SK-N-SH treated with all-trans-retinoic acid at 6 μM for 48 hours (cell line): ENCODE results near the gene IL16.

ENCODE experiments used
- ARNTL ChIP-seq: fragments of 450-650 bp; formaldehyde crosslinking; IDR thresholded peaks from 2 replicates; pipeline ENCODE4 v1.5.0; 2020; ENCODE audit warnings: low read depth, mild to moderate bottlenecking, moderate library complexity, borderline replicate concordance
- BACH2 ChIP-seq: fragments of 250-450 bp; sonication (Bioruptor Pico); IDR thresholded peaks from 2 replicates; pipeline ENCODE4 v1.9.0; 2021; ENCODE audit warnings: mild to moderate bottlenecking, borderline replicate concordance
- CREB5 ChIP-seq: fragments of 250-450 bp; sonication (Bioruptor Pico); IDR thresholded peaks from 2 replicates; pipeline ENCODE4 v1.5.1; 2020; ENCODE audit warnings: low read depth, mild to moderate bottlenecking, moderate library complexity
- CSDC2 ChIP-seq: fragments of 250-450 bp; sonication (Bioruptor Pico); IDR thresholded peaks from 2 replicates; pipeline ENCODE4 v1.5.0; 2020; ENCODE audit warnings: mild to moderate bottlenecking, moderate library complexity
- ESRRG ChIP-seq: fragments of 250-450 bp; sonication (Bioruptor Pico); IDR thresholded peaks from 2 replicates; pipeline ENCODE4 v1.6.1; 2021; ENCODE audit warnings: mild to moderate bottlenecking
- PATZ1 ChIP-seq: fragments of 250-450 bp; sonication (Bioruptor Pico); IDR thresholded peaks from 2 replicates; pipeline ENCODE4 v1.8.0; 2020; ENCODE audit warnings: mild to moderate bottlenecking, moderate library complexity, borderline replicate concordance
- RARB ChIP-seq: fragments of 250-450 bp; sonication (Bioruptor Pico); IDR thresholded peaks from 2 replicates; pipeline ENCODE4 v1.8.0; 2021; ENCODE audit warnings: mild to moderate bottlenecking, moderate library complexity
- SNAI2 ChIP-seq: fragments of 250-450 bp; sonication (Bioruptor Pico); IDR thresholded peaks from 2 replicates; pipeline ENCODE4 v1.5.0; 2020; ENCODE audit warnings: mild to moderate bottlenecking, moderate library complexity
- TCF4 ChIP-seq: fragments of 250-450 bp; sonication (Bioruptor Pico); IDR thresholded peaks from 2 replicates; pipeline ENCODE4 v1.8.0; 2021; ENCODE audit warnings: mild to moderate bottlenecking, moderate library complexity, borderline replicate concordance
- ZC3H10 ChIP-seq: fragments of 250-450 bp; sonication (Bioruptor Pico); IDR thresholded peaks from 2 replicates; pipeline ENCODE4 v1.5.1; 2021; ENCODE audit warnings: mild to moderate bottlenecking, moderate library complexity
- ZFP3 ChIP-seq: fragments of 250-450 bp; sonication (Bioruptor Pico); IDR thresholded peaks from 2 replicates; pipeline ENCODE4 v1.5.0; 2020; ENCODE audit warnings: mild to moderate bottlenecking, moderate library complexity
- ZFP30 ChIP-seq: fragments of 450-650 bp; formaldehyde crosslinking; IDR thresholded peaks from 2 replicates; pipeline ENCODE4 v1.5.0; 2022; ENCODE audit warnings: mild to moderate bottlenecking, moderate library complexity
- ZNF565 ChIP-seq: fragments of 450-650 bp; formaldehyde crosslinking; conservative IDR thresholded peaks from 2 replicates; pipeline ENCODE4 v1.5.0; 2020; ENCODE audit warnings: low read depth, mild to moderate bottlenecking, moderate library complexity
- ZNF70 ChIP-seq: fragments of 450-650 bp; formaldehyde crosslinking; IDR thresholded peaks from 2 replicates; pipeline ENCODE4 v1.5.0; 2020; ENCODE audit warnings: mild to moderate bottlenecking, moderate library complexity

GRCh38 chr15:81268881-81269601 is 72.4 kb downstream of the IL16 start:
- TF ChIP-seq ZNF70 (CRISPR knock-in tag) (no peak), ESRRG (CRISPR knock-in tag) (no peak), ZC3H10 (CRISPR knock-in tag) (no peak), ARNTL (CRISPR knock-in tag) (no peak), SNAI2 (CRISPR knock-in tag) (no peak), ZFP3 (CRISPR knock-in tag) (no peak), CREB5 (no peak), ZFP30 (no peak), BACH2 (no peak), CSDC2 (CRISPR knock-in tag) (no peak), PATZ1 (CRISPR knock-in tag) (no peak), ZNF565 (no peak), RARB (CRISPR knock-in tag) (no peak), TCF4 (CRISPR knock-in tag) (no peak)
